DND-41 (cell line): ENCODE data around the gene SEPHS1.

Source experiments
- CTCF ChIP-seq: IDR thresholded peaks from 2 replicates; pipeline ENCODE4 v1.5.1; 2012; ENCODE audit warnings: borderline replicate concordance, low read length, moderate library complexity, mild to moderate bottlenecking; ENCODE audit not compliant: poor library complexity, severe bottlenecking; ENCODE audit errors: extremely low read depth
- EZH2 ChIP-seq: IDR thresholded peaks from 3 replicates; pipeline ENCODE4 v1.6.1; 2012; ENCODE audit warnings: borderline replicate concordance, low read depth, mild to moderate bottlenecking, moderate library complexity, low read length, inconsistent platforms; ENCODE audit not compliant: severe bottlenecking

GRCh38 chr10:13337827-13338196, 10.3 kb downstream of the SEPHS1 start:
- TF ChIP-seq CTCF (no peak), EZH2 (no peak)
